GM12892 (cell line): ENCODE data around the gene SHISA3.
"Not testable (repeated sequence)": the region's sequence is repeated elsewhere in the genome, so short reads cannot be mapped to it uniquely, and the experiment has no call there.

Experiments used
- DNase-seq: peaks from one replicate; pipeline ENCODE4 v3.0.0; 2011; ENCODE audit not compliant: insufficient read length
- FAIRE-seq: peaks from 2 replicates; lab custom pipeline; 2011; peaks lifted over from hg19 to GRCh38; lab: Jason Lieb, UNC
- POLR2A ChIP-seq: IDR thresholded peaks from 2 replicates; pipeline ENCODE4 v1.6.1; 2011; ENCODE audit warnings: low read depth, low read length, control low read depth
- POLR2AphosphoS5 ChIP-seq: IDR thresholded peaks from 2 replicates; pipeline ENCODE4 v1.6.1; 2011; ENCODE audit warnings: low read depth, low read length, control low read depth
- TAF1 ChIP-seq: IDR thresholded peaks from 2 replicates; pipeline ENCODE4 v1.6.1; 2011; ENCODE audit warnings: low read depth, mild to moderate bottlenecking, control low read depth, low read length, borderline replicate concordance

Gene SHISA3

DNA sequence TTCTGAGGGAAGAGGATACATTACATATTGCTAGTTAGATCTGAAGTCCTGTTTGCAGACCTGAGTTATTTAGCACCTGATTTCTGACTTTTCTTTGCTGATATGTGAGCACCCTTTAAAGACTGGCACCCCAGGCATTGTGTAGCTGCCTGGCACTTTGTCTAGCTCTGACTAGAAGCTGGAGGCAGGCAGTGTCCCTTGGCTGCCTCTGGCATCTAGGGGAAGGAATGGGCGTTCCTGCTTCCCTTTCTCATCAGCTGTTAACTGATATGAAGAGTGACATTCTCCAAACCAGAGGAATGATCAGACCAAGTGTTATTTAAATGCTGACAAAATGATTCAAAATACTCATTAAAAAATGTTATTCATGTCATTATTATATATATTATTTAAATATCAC is 30.3 kb upstream of the SHISA3 start:
- FAIRE-seq = no peak

DNA sequence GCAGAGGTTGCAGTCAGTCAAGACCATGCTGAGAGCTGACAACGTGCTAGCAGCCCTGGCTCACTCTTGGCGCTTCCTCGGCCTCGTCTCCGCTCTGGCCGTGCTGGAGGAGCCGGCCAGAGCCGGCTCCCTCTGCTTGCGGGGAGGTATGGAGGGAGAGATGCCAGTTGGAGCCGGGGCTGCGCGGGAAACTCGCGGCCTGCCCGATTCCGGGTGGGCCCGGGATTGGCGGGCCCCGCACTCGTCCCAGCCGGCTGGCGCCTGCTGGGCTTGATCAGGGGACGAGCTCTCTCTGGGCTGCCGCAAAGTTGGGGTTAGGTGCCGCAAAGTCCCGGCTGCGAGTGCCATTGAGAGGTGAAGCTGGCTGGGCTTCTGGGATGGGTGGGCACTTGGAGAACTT is 27.8 kb upstream of the SHISA3 start:
- no peak for TF ChIP-seq POLR2A
- TF ChIP-seq TAF1 = no peak
- TF ChIP-seq POLR2AphosphoS5 = no peak
- FAIRE-seq (no peak), DNase-seq (no peak)

More for the DNA sequence above, 30.3 kb upstream of the SHISA3 start:
- DNase-seq = no peak
- TF ChIP-seq TAF1 (no peak), POLR2AphosphoS5 (no peak), POLR2A (no peak)

DNA sequence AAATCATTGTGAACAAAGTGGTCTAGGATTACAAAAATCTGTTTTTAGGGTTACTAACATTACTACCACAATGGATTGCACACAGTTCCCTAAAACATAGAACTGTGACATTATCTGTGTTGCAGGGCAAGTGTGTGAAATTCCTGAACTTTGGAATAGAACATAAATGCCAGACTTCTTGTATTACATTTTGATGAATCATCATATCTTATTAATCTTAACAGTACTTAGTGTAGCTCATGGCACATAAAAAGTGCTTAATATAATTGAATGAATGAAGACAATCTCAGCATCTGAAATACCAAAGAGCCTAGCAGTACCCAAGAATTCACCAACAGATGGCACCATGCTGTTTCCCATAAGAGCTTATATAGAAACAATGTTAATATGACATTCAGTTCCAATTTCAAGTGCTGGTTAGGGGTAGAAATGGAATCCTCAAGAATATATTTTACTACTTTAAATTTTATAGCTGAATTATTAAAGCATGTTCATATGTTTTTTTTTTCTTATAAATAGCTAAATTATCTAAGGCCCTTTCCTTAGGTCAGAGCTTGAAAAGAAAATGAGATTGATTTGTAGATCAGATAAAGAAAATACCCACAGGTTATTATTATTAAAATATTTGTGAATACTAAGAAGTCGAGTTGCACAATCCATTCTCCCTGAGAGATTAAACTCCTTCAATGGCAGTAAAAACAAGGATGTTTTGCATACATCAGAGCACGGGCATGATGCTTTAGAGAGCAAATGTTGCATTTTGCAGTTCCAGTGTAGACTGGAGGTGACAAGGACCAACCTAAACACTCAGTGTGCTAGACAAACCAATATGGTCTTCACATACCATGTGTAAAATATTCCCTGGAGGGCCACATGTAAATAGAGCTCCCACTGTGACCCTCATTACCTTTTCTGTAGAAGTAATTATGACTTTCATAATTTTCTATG is 25.7 kb upstream of the SHISA3 start:
- FAIRE-seq = peak; percentile 33
- TF ChIP-seq POLR2A = no peak
- TF ChIP-seq TAF1 = no peak
- DNase-seq = no peak

DNA sequence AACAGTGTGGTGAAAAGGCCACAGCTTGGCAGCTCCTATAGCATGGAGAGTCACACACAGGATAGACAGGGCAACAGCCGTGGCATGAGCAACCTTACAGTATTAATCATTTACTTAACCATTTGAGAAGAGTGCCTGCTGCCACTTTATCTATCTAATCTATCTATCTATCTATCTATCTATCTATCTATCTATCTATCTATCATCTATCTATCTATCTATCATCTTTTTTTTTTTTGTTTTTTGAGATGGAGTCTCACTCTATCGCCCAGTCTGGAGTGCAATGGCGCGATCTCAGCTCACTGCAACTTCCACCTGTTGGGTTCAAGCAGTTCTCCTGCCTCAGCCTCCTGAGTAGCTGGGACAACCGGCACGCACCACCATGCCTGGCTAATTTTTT is 25.0 kb upstream of the SHISA3 start:
- DNase-seq, FAIRE-seq: not testable (repeated sequence)

DNA sequence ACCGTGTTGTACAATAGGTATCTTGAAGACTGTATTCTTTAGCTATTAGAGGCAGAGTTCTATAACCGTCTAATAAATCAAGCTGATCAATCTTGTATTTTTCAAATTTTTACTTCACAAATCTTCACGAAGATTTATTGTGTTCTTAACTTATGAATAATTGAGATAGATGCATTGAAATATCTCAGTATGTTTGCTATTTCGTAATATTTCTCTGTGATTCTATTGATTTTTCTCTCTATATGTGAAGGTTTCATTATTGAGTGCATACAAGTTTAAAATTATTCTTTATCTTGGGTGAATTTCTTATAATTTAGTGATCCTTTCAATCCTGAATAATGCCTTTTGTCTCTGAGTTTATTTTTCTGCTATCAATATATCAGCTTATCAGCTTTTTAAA is 19.8 kb upstream of the SHISA3 start:
- no peak for FAIRE-seq

DNA sequence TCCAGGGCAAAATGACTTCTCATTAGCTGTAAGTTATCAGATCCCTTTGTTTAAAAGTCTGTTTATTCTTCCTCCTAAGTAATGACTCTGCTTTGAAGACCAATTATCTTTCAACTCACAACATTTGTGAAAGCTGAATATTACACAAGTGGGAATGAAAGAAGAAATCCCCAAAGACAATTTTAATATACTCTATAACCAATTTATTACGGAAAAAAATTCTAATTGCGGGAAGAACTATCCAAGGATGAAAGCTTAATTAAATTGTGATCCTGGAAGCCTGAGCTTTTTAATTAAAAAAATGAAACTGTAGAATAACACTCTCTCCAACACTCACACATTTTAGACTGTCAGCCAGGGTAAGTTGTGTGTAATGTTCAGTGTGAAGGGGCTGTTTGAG is 15.6 kb upstream of the SHISA3 start:
- no peak for FAIRE-seq
- DNase-seq = no peak
- TF ChIP-seq TAF1 (no peak), POLR2A (no peak), POLR2AphosphoS5 (no peak)

More for the DNA sequence above, 19.8 kb upstream of the SHISA3 start:
- no peak for DNase-seq
- no peak for TF ChIP-seq TAF1
- TF ChIP-seq POLR2A = no peak
- no peak for TF ChIP-seq POLR2AphosphoS5

DNA sequence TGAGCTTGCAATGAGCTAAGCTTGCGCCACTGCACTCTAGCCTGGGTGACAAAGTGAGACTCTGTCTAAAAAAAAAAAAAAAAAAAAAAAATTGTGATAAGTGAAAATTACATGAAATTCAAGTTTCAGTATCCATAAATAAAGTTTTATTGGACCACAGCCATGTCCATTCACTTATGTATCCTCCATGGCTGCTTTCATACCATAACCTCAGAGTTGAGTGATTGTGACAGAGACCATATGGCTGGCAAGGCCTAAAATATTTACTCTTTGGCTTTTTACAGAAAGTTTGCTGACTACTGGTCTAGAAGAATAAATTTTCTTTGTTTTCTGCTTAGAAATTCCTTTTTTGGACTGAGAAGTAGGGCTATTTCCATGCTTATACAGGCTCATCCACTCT is 11.8 kb upstream of the SHISA3 start:
- no peak for FAIRE-seq
- no peak for DNase-seq
- TF ChIP-seq POLR2A (no peak), TAF1 (no peak), POLR2AphosphoS5 (no peak)

DNA sequence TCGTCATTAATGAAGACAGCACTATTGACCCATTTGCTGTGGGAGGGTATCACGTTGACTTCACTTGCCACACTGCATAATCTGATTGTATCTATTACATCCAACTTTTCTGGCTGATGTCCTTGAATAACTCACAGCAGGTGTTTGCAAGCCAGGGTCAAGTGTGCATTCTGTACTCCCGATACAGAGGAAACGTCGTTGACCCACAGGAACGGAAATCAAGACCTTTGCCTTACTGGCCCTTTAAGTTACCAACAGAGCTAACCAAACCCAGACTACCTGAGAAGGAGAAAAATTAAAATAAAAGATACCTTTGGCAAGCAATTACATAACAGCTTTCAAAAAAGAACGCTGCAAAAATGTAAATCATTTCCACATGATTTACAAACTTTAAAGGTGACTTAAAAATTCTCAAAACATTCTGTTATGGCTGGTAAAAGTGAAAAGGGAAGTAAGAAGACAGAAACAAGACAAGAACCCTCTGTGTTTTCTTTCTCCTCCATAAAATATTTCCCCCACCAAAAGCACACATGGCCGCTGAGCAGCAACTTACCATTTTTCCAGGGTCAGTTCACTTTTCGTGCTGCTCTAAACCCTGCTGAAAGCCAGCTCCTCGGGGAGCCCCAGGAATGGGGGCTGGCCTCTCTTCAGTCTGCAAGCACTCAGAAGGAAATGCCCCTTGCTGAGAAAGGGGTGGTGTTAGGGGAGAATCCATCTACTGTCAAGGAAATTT is 6.5 kb upstream of the SHISA3 start:
- FAIRE-seq (peak; percentile 88), DNase-seq (no peak)
- TF ChIP-seq TAF1 = no peak
- TF ChIP-seq POLR2A = no peak
- no peak for TF ChIP-seq POLR2AphosphoS5

DNA sequence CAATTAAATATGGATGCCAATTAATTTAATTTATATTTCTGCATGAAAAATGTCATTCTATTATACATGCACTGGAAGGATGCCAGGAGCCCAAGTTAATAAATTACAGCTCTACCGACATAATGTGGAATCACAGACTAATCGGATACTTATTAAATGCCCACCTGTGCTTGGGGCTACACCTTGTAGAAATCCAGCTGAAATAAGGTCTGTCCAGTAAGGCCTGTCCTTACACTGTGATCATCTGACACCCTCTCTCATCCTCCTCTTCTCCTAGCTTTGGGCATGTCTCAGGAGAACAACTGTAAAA is 6.0 kb upstream of the SHISA3 start:
- FAIRE-seq = no peak
- TF ChIP-seq POLR2AphosphoS5 = no peak
- TF ChIP-seq POLR2A = no peak
- no peak for TF ChIP-seq TAF1
- no peak for DNase-seq

DNA sequence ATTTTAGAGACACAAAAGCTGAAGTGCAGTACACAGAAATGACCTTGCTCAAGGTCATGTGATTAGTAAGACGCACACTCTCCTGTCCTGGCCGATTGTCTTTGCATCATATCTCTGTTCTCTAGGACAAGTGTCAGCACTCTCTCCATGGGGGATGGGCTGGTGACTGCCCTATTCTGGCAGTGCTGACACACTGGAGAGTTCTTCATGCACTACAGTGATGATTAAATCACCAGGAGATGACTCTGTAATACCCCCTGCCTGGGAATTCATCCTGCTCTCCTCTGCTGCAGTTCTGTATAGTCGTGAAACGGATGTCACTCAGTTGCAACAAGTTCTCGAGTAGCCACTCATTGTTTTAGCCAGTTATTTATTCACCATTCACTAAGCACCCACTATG is 5.3 kb upstream of the SHISA3 start:
- FAIRE-seq (no peak), DNase-seq (no peak)

DNA sequence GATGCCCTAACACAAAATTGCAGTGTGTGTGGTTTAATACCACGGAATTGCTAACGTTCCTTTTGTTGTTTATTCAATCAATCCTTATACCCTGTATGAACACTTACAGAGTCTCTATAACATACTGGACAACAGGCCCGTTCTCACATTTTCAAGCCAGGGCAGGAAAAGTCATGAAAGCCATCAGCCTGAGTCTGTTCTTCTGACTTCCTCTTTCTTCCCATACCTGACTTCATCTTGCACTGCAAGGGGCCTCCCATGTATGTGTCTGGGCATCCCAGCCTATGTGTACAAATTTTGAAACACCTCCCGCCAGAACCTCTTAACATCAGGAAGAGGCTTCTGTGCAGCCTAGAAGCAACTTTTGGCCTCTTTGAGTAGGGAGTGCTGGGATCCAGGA is 4.9 kb upstream of the SHISA3 start:
- FAIRE-seq (peak; percentile 68), DNase-seq (no peak)
- no peak for TF ChIP-seq POLR2AphosphoS5
- TF ChIP-seq TAF1 = no peak
- no peak for TF ChIP-seq POLR2A

More for the DNA sequence above, 5.3 kb upstream of the SHISA3 start:
- TF ChIP-seq TAF1 (no peak), POLR2A (no peak), POLR2AphosphoS5 (no peak)

DNA sequence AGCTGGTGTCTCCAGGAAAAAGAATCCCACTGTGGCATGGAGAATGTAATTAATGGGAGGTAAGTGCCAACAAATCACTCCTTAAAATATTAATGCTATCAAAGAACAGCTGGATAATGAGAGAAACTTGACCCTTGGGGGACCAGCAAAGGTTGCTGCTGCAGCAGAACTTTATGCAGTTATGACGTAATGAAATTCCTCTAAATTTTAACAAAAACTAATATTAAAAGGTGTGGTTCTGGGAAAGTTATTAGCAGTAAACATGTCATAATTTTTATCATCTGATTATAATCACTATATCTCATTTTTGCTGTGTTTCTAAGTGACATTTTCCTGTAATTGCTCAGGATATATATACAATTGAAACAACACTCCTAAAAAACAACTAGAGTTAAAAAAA is 1.7 kb upstream of the SHISA3 start:
- no peak for DNase-seq
- no peak for TF ChIP-seq TAF1
- TF ChIP-seq POLR2A = no peak
- no peak for TF ChIP-seq POLR2AphosphoS5
- FAIRE-seq = no peak
